ENCODE data around the gene CD36.

Gene CD36

GRCh38 chr7:80705130-80705781 lies 66.8 kb downstream of the CD36 start:
- DNase-seq (ENCODE audit: low read depth in 3 of 3), result no peak

- no peak for DNase-seq (ENCODE audit: low read depth in 3 of 3)
These were observed 68.9 kb downstream of the CD36 start for GRCh38 chr7:80707318-80707717.

GRCh38 chr7:80708123-80708522 lies 69.7 kb downstream of the CD36 start:
- no peak for DNase-seq (ENCODE audit: low read depth in 3 of 3)

GRCh38 chr7:80711531-80711930 lies 73.1 kb downstream of the CD36 start:
- no peak for DNase-seq (ENCODE audit: low read depth in 3 of 3)

- DNase-seq (ENCODE audit: low read depth in 3 of 3), result no peak
These were observed 80.8 kb downstream of the CD36 start for GRCh38 chr7:80719261-80719660.

GRCh38 chr7:80720146-80720545 lies 81.7 kb downstream of the CD36 start:
- no peak for DNase-seq (ENCODE audit: low read depth in 3 of 3)

GRCh38 chr7:80721883-80722615 lies 83.6 kb downstream of the CD36 start:
- DNase-seq (ENCODE audit: low read depth in 3 of 3), result no peak

GRCh38 chr7:80722616-80723195 lies 84.3 kb downstream of the CD36 start:
- DNase-seq (ENCODE audit: low read depth in 3 of 3), result no peak

GRCh38 chr7:80724249-80724871 lies 85.9 kb downstream of the CD36 start:
- no peak for DNase-seq (ENCODE audit: low read depth in 3 of 3)

- DNase-seq (ENCODE audit: low read depth in 3 of 3), result no peak
These were observed 86.8 kb downstream of the CD36 start for GRCh38 chr7:80725181-80725611.

Measured in stimulated activated CD4-positive, alpha-beta T cell treated with anti-CD3 and anti-CD28 coated beads, TNF-alpha, amount 100 ng/mL, for 24 hours (primary cell).